ENCODE measurements around the gene COLEC12.

COLEC12 gene

GRCh38 chr18:500632-501405 lies at the start of gene COLEC12:
TSS of gene COLEC12 (minus strand) at chr18:500701. CDS start at chr18:500514, 187 bp downstream.
- DNase-seq (ENCODE audit: low read depth) = no peak

- no peak for DNase-seq (ENCODE audit: low read depth)
Observed at GRCh38 chr18:549967-550366, 49.5 kb upstream of the COLEC12 start.

GRCh38 chr18:543447-544078 lies 43.1 kb upstream of the COLEC12 start:
- no peak for DNase-seq (ENCODE audit: low read depth)

- no peak for DNase-seq (ENCODE audit: low read depth)
Observed at GRCh38 chr18:533995-534601, 33.6 kb upstream of the COLEC12 start.

DNA sequence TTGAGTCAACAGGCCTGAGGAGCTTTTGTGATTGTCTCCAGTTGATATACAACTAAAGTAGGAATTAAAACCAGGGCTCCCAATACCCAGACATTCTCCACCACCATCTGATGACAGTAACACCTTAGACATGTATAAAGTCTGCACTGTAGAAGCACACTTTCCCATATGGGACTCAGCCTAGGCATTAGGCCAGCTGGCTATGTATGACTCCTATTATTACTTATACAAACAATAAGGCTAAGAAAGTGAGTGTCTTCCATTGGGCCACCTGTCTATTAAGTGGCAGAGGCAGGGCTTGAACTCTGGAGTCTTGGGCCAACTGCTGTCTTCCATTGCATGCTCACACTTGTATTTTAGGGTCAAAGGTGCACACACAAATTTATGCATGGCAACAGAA lies 32.1 kb upstream of the COLEC12 start:
- no peak for DNase-seq (ENCODE audit: low read depth)

GRCh38 chr18:532018-532417 lies 31.5 kb upstream of the COLEC12 start:
- DNase-seq (ENCODE audit: low read depth) = no peak

- no peak for DNase-seq (ENCODE audit: low read depth)
Observed at GRCh38 chr18:527146-527545, 26.6 kb upstream of the COLEC12 start.

DNA sequence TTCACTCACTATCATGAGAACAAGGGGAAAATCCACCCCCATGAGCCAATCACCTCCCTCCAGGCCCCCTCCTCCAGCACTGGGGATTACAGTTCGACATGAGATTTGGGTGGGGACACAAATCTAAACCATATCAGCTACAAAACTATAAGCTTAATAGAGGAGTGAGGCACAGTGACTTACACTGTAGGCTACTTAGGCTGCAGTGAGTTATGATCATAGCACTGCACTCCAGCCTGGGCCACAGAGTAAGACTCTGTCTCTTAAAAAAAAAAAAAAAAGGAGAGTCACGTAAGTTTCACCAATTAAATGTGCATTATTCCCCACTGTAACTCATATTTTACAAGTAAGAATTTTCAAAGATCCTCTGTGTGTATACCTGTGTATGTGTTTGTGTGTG lies 26.2 kb upstream of the COLEC12 start:
- DNase-seq (ENCODE audit: low read depth) = no peak

GRCh38 chr18:525036-525797 lies 24.7 kb upstream of the COLEC12 start:
- no peak for DNase-seq (ENCODE audit: low read depth)

- no peak for DNase-seq (ENCODE audit: low read depth)
Observed at GRCh38 chr18:524466-524865, 24.0 kb upstream of the COLEC12 start.

DNA sequence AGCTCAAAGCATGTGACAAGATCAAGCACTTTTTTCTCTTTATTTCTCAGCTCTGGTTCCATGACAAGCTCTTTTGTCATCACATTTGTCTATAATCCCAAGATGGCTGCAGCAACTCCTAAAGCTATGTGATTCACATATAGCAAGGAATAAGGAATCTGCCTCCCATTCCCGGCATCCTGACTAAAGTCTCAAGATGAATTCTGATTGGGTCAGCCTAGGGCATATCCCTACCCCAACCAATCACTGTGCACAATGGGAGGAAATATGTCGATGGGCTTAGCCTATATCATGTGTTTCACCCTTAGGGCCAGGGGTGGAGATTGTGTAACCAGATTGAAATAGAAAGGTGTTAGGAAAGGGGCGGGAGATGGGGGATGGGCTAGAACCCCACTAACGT lies 23.1 kb upstream of the COLEC12 start:
- DNase-seq (ENCODE audit: low read depth) = no peak

DNA sequence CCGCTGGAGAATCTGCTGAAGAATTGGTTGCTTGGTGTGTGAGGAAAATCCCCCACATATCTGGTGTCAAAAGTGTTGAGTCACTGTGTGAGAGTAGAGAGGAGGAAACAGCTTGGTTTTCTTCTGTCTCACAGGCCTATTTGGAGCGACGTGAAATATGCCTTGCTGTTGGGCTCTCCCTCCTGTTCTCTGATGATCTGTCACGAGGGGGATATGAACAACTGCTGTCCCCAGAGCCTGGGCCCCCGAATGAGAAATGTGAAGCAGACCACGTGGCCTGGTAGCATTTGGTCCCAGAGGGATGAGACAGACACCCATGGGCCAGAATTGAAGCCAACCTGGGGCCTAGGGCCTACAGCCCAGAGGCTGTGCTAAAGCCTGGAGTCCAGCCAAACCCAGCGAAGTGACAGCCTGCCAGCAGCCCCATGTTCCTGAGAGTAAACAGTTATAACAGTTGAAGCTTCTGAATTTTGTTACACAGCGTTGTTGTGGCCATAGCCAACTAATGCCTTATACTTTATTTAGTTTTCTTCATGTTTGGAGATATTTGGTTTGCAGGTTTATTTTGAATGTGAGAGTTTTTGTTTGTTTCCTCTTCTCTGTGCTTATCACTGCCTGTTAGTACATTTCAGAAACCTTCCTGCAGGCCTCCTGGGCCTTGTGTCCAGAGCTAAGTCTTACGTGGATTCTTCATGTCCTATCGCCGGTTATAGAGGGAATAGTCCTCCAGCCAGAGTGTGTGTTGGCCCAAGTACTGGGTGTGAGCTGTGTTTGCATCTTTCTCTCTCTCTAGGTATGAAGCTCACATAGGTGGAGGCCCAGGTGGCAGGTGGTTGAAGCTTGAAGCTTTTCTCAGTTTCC lies 18.7 kb upstream of the COLEC12 start:
- DNase-seq (ENCODE audit: low read depth) = no peak

DNA sequence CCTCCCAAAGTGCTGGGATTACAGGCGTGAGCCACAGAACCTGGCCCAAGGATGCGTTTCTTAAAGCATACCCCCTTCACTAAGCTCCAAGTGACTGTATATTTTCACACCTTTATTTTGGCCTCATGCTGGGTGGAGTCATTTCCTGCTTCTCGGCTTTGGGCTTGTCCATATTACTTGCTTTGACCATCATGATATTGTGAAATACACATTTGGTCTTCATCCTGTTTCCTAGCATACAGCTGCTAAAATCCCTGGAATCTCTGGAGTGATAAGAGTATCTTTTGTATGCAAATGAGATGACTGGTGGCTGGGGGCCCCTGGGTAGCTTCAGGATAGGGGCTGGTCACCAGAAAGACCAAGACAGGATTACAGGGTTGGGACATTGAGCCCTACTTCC lies 17.6 kb upstream of the COLEC12 start:
- DNase-seq (ENCODE audit: low read depth) = no peak

- no peak for DNase-seq (ENCODE audit: low read depth)
Observed at GRCh38 chr18:515838-516237, 15.3 kb upstream of the COLEC12 start.

- no peak for DNase-seq (ENCODE audit: low read depth)
Observed at GRCh38 chr18:515156-515815, 14.8 kb upstream of the COLEC12 start.

- no peak for DNase-seq (ENCODE audit: low read depth)
Observed at GRCh38 chr18:513826-514530, 13.5 kb upstream of the COLEC12 start.

DNA sequence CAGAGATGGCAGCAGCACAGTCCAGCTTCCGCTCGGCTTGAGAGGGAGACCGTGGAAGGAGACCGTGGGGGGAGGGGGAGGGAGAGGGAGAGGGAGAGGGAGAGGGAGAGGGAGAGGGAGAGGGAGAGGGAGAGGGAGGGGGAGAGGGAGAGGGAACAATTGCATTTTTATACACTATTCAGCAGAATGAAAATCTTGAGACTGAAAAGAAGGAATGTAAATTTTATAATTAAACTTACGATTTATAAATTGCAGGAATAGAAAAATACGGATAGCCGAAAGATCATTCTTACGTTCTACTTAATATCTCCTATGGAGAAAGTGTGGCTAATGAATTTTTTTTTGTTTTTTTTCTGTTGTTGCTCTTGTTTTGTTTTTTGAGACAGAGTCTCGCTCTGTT lies 12.5 kb upstream of the COLEC12 start:
- DNase-seq (ENCODE audit: low read depth) = no peak

GRCh38 chr18:508835-509234 lies 8.3 kb upstream of the COLEC12 start:
- DNase-seq (ENCODE audit: low read depth) = no peak

DNA sequence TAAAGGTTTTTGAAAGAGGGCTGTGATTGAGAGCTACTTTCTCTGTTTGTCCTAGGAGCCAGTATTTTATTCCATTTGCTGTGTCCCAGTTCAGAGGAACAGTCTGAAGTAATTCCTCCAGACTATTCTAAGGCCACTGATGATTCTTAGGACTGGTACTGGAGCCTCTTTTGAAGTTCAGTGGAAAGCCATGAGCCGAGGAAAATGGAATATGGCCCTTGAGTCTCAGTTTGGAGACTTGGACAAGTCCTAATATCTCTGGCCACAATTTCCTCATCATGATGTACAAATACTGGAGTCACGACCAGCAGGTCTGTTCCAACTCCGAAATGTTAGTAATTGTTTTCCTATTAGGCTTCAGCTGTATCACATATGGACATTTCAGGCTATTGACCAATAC lies 7.1 kb upstream of the COLEC12 start:
- no peak for DNase-seq (ENCODE audit: low read depth)

- DNase-seq (ENCODE audit: low read depth) = no peak
Observed at GRCh38 chr18:506801-507200, 6.3 kb upstream of the COLEC12 start.

GRCh38 chr18:506264-506663 lies 5.8 kb upstream of the COLEC12 start:
- DNase-seq (ENCODE audit: low read depth) = no peak

All from stimulated activated CD8-positive, alpha-beta memory T cell treated with anti-CD3 and anti-CD28 coated beads, Interleukin-15, amount 100 ng/mL, for 1 hour (primary cell).